ENCODE measurements around the gene KEAP1. TPM values are rescaled to one million over a fixed set of nuclear protein-coding genes. Genes with fewer than 3 reads are reported as not detected.

Gene KEAP1
- polyA plus RNA-seq, 1 donor from 2014 or later: 39.0 TPM

- Histone ChIP-seq H3K4me3 (ENCODE audit: low read length) (no peak overlapping the region), H3K9me2 (ENCODE audit: insufficient read depth, low read length) (no peaks in the 10 kb centered on the region), H3K4me2 (ENCODE audit: low read length) (no peak overlapping the region), H3K9me3 (ENCODE audit: low read length) (no peaks in the 10 kb centered on the region), H3K36me3 (ENCODE audit: insufficient read depth, low read length) (no peaks in the 10 kb centered on the region), H3K27ac (ENCODE audit: low read length) (no peak overlapping the region), H3K9ac (ENCODE audit: low read length) (no peak overlapping the region), H3K27me3 (ENCODE audit: insufficient read depth, low read depth, low read length) (peaks cover 21% of the 10 kb centered on the region), H2AFZ (ENCODE audit: low read depth, low read length) (no peak overlapping the region), H3K79me2 (replicated peaks; ENCODE audit: insufficient read depth, low read length) (no peaks in the 10 kb centered on the region), H3F3A (ENCODE audit: insufficient read depth, low read length, poor library complexity, severe bottlenecking) (no peaks in the 10 kb centered on the region), H4K20me1 (ENCODE audit: insufficient read depth) (no peaks in the 10 kb centered on the region)
- TF ChIP-seq REST (IDR thresholded peaks at IDR 0.05; ENCODE audit: borderline replicate concordance): no peak
- TF ChIP-seq EZH2 (IDR thresholded peaks at IDR 0.05; ENCODE audit: borderline replicate concordance, insufficient read depth, low read length, poor library complexity, severe bottlenecking): no peak
- TF ChIP-seq POLR2AphosphoS5 (IDR thresholded peaks at IDR 0.05): no peak
- TF ChIP-seq EP300 (conservative IDR thresholded peaks at IDR 0.05; ENCODE audit: poor library complexity, severe bottlenecking): no peak
- no peak for TF ChIP-seq CTCF (IDR thresholded peaks at IDR 0.05; ENCODE audit: poor library complexity, severe bottlenecking)
- no peak for TF ChIP-seq MXI1 (conservative IDR thresholded peaks at IDR 0.05; ENCODE audit: poor library complexity, severe bottlenecking)
- TF ChIP-seq SMC3 (conservative IDR thresholded peaks at IDR 0.05; ENCODE audit: poor library complexity): no peak
- TF ChIP-seq TAF1 (IDR thresholded peaks at IDR 0.05; ENCODE audit: low read depth): no peak
- no peak for TF ChIP-seq RAD21 (conservative IDR thresholded peaks at IDR 0.05)
These were observed 20.0 kb upstream of the KEAP1 start for GRCh38 chr19:10523135-10523636.

GRCh38 chr19:10521461-10522171 is 18.5 kb upstream of the KEAP1 start:
- Histone ChIP-seq H3K36me3 (ENCODE audit: insufficient read depth, low read length) (no peaks in the 10 kb centered on the region), H3K79me2 (replicated peaks; ENCODE audit: insufficient read depth, low read length) (no peaks in the 10 kb centered on the region), H3K9me3 (ENCODE audit: low read length) (no peaks in the 10 kb centered on the region), H4K20me1 (ENCODE audit: insufficient read depth) (no peaks in the 10 kb centered on the region), H3K4me3 (ENCODE audit: low read length) (no peak overlapping the region), H3K27ac (ENCODE audit: low read length) (no peak overlapping the region), H3K9ac (ENCODE audit: low read length) (no peak overlapping the region), H3K27me3 (ENCODE audit: insufficient read depth, low read depth, low read length) (peaks cover 36% of the 10 kb centered on the region), H2AFZ (ENCODE audit: low read depth, low read length) (no peak overlapping the region), H3F3A (ENCODE audit: insufficient read depth, low read length, poor library complexity, severe bottlenecking) (no peaks in the 10 kb centered on the region), H3K4me2 (ENCODE audit: low read length) (no peak overlapping the region), H3K9me2 (ENCODE audit: insufficient read depth, low read length) (no peaks in the 10 kb centered on the region)
- TF ChIP-seq TAF1 (IDR thresholded peaks at IDR 0.05; ENCODE audit: low read depth): no peak
- TF ChIP-seq CTCF (IDR thresholded peaks at IDR 0.05; ENCODE audit: poor library complexity, severe bottlenecking): no peak
- no peak for TF ChIP-seq EZH2 (IDR thresholded peaks at IDR 0.05; ENCODE audit: borderline replicate concordance, insufficient read depth, low read length, poor library complexity, severe bottlenecking)
- TF ChIP-seq RAD21 (conservative IDR thresholded peaks at IDR 0.05): no peak
- no peak for TF ChIP-seq POLR2AphosphoS5 (IDR thresholded peaks at IDR 0.05)
- no peak for TF ChIP-seq MXI1 (conservative IDR thresholded peaks at IDR 0.05; ENCODE audit: poor library complexity, severe bottlenecking)
- no peak for TF ChIP-seq SMC3 (conservative IDR thresholded peaks at IDR 0.05; ENCODE audit: poor library complexity)
- TF ChIP-seq REST (IDR thresholded peaks at IDR 0.05; ENCODE audit: borderline replicate concordance): no peak
- TF ChIP-seq EP300 (conservative IDR thresholded peaks at IDR 0.05; ENCODE audit: poor library complexity, severe bottlenecking): no peak

Measured in neural cell (in vitro differentiated cells).